ENCODE data around the gene EGFL7.

DNA sequence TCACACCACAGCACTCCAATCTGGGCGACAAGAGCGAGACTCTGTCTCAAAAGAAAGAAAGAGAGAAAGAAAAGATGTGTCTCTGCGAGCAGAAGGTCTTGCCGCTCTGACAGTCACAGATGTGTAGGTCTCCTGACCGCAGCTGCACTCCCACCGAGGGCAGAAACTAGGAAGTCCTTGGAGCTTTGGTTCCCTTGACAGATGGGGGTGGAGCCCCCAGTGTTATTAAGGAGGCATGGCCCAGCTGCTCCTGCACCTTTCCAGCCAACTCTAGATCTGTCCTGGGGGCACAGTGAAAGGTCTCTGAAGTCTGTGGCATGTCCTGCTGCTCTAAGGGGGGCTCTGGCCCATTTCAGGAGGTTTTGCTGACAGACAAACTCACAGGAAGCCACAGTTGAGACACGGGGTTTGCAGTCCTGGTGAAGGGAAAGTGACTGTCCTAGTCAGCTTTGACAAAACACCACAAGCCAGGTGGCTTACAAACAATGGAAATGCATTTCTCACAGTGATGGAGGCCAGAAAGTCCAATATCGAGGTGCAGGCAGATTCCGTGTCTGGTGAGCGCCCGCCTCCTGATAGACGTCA lies 40.7 kb downstream of the EGFL7 start:
- TF ChIP-seq, protein P1, sequence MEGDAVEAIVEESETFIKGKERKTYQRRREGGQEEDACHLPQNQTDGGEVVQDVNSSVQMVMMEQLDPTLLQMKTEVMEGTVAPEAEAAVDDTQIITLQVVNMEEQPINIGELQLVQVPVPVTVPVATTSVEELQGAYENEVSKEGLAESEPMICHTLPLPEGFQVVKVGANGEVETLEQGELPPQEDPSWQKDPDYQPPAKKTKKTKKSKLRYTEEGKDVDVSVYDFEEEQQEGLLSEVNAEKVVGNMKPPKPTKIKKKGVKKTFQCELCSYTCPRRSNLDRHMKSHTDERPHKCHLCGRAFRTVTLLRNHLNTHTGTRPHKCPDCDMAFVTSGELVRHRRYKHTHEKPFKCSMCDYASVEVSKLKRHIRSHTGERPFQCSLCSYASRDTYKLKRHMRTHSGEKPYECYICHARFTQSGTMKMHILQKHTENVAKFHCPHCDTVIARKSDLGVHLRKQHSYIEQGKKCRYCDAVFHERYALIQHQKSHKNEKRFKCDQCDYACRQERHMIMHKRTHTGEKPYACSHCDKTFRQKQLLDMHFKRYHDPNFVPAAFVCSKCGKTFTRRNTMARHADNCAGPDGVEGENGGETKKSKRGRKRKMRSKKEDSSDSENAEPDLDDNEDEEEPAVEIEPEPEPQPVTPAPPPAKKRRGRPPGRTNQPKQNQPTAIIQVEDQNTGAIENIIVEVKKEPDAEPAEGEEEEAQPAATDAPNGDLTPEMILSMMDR (IDR thresholded peaks at IDR 0.05): no peak
- no peak for TF ChIP-seq POLR2A (IDR thresholded peaks at IDR 0.05)
